Neural cell (in vitro differentiated cells): Measurements from ENCODE around the gene AFF3. TPM values are rescaled to one million over a fixed set of nuclear protein-coding genes. Genes with fewer than 3 reads are reported as not detected.

ENCODE experiments used
- H2AFZ ChIP-seq: fragments of 200-600, 300-800 bp; sonication (generic), shearing (Covaris generic); 2 replicates; pipeline ENCODE4 v1.6.0; 2014; ENCODE audit warnings: low read depth, mild to moderate bottlenecking, antibody characterized with exemption, low read length, moderate library complexity
- H3F3A ChIP-seq: fragments of 200-600 bp; shearing (Covaris generic); 2 replicates; pipeline ENCODE4 v1.6.1; 2016; ENCODE audit warnings: mild to moderate bottlenecking, moderate library complexity, mixed read lengths, antibody characterized with exemption, low read length; ENCODE audit not compliant: insufficient read depth, poor library complexity, severe bottlenecking
- H3K27ac ChIP-seq: fragments of 200-600, 300-800 bp; sonication (generic), shearing (Covaris generic); 2 replicates; pipeline ENCODE4 v1.5.1; 2014; ENCODE audit warnings: mild to moderate bottlenecking, low read length, moderate library complexity
- H3K27me3 ChIP-seq: fragments of 300-800, 200-600 bp; sonication (generic), shearing (Covaris generic); 2 replicates; pipeline ENCODE4 v1.6.0; 2014; ENCODE audit warnings: mild to moderate bottlenecking, low read depth, low read length, moderate library complexity; ENCODE audit not compliant: insufficient read depth
- H3K36me3 ChIP-seq: fragments of 300-800, 200-600 bp; sonication (generic), shearing (Covaris generic); 2 replicates; pipeline ENCODE4 v1.5.1; 2014; ENCODE audit warnings: mild to moderate bottlenecking, antibody characterized with exemption, low read length, moderate library complexity; ENCODE audit not compliant: insufficient read depth
- H3K4me2 ChIP-seq: fragments of 300-800, 200-600 bp; sonication (generic), shearing (Covaris generic); 2 replicates; pipeline ENCODE4 v1.6.0; 2014; ENCODE audit warnings: mild to moderate bottlenecking, low read length
- H3K4me3 ChIP-seq: fragments of 300-800, 200-600 bp; sonication (generic), shearing (Covaris generic); 2 replicates; pipeline ENCODE4 v1.5.1; 2014; ENCODE audit warnings: mild to moderate bottlenecking, low read length, moderate library complexity
- H3K79me2 ChIP-seq: fragments of 200-600 bp; shearing (Covaris generic); replicated peaks from 2 replicates; pipeline ENCODE4 v1.6.0; 2014; ENCODE audit warnings: mild to moderate bottlenecking, low read length, moderate library complexity; ENCODE audit not compliant: insufficient read depth
- H3K9ac ChIP-seq: fragments of 300-800, 200-600 bp; sonication (generic), shearing (Covaris generic); 2 replicates; pipeline ENCODE4 v1.6.1; 2016; ENCODE audit warnings: mild to moderate bottlenecking, low read length, mixed read lengths
- H3K9me2 ChIP-seq: fragments of 200-600 bp; shearing (Covaris generic); 2 replicates; pipeline ENCODE4 v1.6.1; 2016; ENCODE audit warnings: mild to moderate bottlenecking, low read length, mixed read lengths; ENCODE audit not compliant: insufficient read depth
- H3K9me3 ChIP-seq: fragments of 200-600, 300-800 bp; sonication (generic), shearing (Covaris generic); 2 replicates; pipeline ENCODE4 v1.6.1; 2016; ENCODE audit warnings: mild to moderate bottlenecking, mixed run types, low read length, moderate library complexity, mixed read lengths
- H4K20me1 ChIP-seq: fragments of 200-600 bp; shearing (Covaris generic); 2 replicates; pipeline ENCODE4 v1.6.1; 2016; ENCODE audit warnings: mild to moderate bottlenecking, mixed run types; ENCODE audit not compliant: insufficient read depth
- EP300 ChIP-seq: fragments of 450-650 bp; conservative IDR thresholded peaks from 2 replicates; pipeline ENCODE4 v1.6.1; 2014; ENCODE audit warnings: antibody characterized with exemption, mild to moderate bottlenecking, moderate library complexity; ENCODE audit not compliant: poor library complexity, severe bottlenecking
- EZH2 ChIP-seq: fragments of 200-600, 300-800 bp; shearing (Covaris generic), sonication (generic); IDR thresholded peaks from 2 replicates; pipeline ENCODE4 v1.6.1; 2014; ENCODE audit warnings: antibody characterized with exemption, low read length, borderline replicate concordance, mild to moderate bottlenecking; ENCODE audit not compliant: insufficient read depth, poor library complexity, severe bottlenecking
- MXI1 ChIP-seq: fragments of 450-650 bp; conservative IDR thresholded peaks from 2 replicates; pipeline ENCODE4 v1.6.1; 2014; ENCODE audit warnings: antibody characterized with exemption, mild to moderate bottlenecking; ENCODE audit not compliant: poor library complexity, severe bottlenecking
- POLR2AphosphoS5 ChIP-seq: IDR thresholded peaks from 2 replicates; pipeline ENCODE4 v1.6.1; 2012
- RAD21 ChIP-seq: fragments of 450-650 bp; conservative IDR thresholded peaks from 2 replicates; pipeline ENCODE4 v1.6.1; 2014; ENCODE audit warnings: antibody characterized with exemption, mild to moderate bottlenecking, moderate library complexity
- SMC3 ChIP-seq: fragments of 450-650 bp; conservative IDR thresholded peaks from 2 replicates; pipeline ENCODE4 v1.6.1; 2014; ENCODE audit warnings: antibody characterized with exemption, mild to moderate bottlenecking, moderate library complexity; ENCODE audit not compliant: poor library complexity
- TAF1 ChIP-seq: IDR thresholded peaks from 2 replicates; pipeline ENCODE4 v1.6.1; 2012; ENCODE audit warnings: low read depth
- polyA plus RNA-seq: library from polyadenylated mRNA; depleted of rRNA; stranded (reverse); fragments of >200 nt; gene quantifications from 2 replicates; pipeline ENCODE4 v1.2.3, GENCODE V29; 2014
- TF ChIP-seq, protein P1 (sequence below): IDR thresholded peaks from 2 replicates; pipeline ENCODE4 v1.6.1; 2012; ENCODE audit warnings: borderline replicate concordance
- TF ChIP-seq, protein P2 (sequence below): fragments of 450-650 bp; IDR thresholded peaks from 2 replicates; pipeline ENCODE4 v1.5.1; 2014; ENCODE audit warnings: antibody characterized with exemption, mild to moderate bottlenecking, moderate library complexity; ENCODE audit not compliant: poor library complexity, severe bottlenecking

AFF3 gene
- polyA plus RNA-seq, 1 donor from 2014 or later: 5.1 TPM

DNA sequence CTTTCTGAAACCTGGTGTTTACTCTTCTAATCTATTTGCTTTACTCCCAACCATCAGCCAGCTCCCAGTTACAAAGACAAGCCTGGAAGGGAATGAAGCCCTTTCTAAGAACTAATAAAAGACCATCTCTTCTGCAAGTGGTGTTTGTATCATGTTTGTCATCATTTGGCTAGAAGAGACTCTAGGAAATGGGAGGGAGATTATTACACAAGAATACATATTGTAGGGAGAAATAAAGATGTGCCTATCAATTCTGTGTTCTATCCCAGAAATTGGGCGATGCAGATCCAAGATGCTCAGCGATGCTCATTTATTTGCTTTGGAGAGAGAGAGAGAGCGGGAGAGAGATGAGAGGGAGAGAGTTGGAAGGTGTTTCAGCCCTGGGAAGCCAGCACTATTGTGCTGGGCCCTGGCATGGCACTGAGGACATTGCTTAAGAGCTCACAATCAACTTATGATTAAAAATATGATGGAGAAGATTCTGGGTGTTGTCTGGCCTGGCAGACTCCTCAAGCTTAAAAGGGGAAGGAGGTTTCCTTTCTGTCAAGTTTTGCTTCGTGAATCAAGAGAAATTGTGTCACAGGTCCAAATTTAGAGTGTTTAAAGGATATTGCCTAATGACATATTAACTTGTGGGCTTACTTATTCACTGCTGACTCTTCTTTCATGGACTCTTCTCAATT is 41.8 kb upstream of the AFF3 start:
- Histone ChIP-seq H3K36me3 (no peaks in the 10 kb centered on the region), H3K27me3 (no peaks in the 10 kb centered on the region)
- TF ChIP-seq EP300 (no peak), POLR2AphosphoS5 (no peak), EZH2 (no peak)

DNA sequence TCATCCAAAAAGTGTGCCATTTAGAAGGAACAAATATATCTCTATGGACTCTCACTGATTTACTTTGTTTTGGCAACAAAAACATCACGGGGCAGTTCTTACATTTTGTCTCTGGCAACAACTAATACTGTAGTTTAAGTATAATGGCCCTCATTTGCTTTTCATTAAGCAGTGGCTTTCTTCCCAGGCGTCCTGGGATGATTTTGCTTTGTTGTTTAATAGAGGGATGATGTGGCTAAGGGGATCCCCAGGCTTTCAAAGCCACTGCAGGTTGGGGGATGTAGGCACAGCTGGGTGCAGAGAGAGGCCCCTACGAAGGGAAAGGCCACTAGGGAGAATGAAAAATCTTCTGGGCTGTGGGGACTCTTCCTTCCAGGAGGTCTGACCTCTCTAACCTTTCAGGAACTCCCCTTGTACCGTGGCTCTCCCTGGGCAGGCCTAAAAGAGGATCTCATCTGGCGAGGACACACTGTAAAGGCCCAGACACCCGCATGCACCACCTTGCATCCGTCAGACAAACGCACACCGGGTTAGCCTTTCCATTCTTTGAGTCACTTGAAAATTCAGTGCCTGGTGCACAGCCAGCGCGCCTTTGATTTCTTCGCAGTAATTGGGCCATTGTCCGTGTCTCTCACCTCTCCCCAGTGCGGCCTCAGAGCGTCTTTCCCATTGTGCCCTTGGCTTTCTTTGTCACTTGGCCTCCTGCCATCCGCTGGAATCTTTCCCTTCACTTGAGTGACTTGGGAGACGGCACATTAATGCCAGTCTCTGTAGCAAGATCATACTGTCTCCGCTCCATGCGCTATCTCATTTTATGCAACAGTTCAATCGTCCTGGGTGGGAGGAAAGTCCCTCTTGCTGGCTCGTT is 40.3 kb upstream of the AFF3 start:
- Histone ChIP-seq H3K36me3 (no peaks in the 10 kb centered on the region), H3K27me3 (no peaks in the 10 kb centered on the region), H3K9me2 (no peaks in the 10 kb centered on the region), H3K9ac (no peak overlapping the region), H4K20me1 (no peaks in the 10 kb centered on the region), H3K27ac (no peak overlapping the region), H2AFZ (no peak overlapping the region), H3K9me3 (no peaks in the 10 kb centered on the region), H3F3A (no peaks in the 10 kb centered on the region), H3K4me2 (no peak overlapping the region), H3K79me2 (no peaks in the 10 kb centered on the region), H3K4me3 (peak overlapping the region; percentile 10)
- TF ChIP-seq POLR2AphosphoS5: peak; percentile 14
- TF ChIP-seq EZH2: no peak

More for the DNA sequence above, 41.8 kb upstream of the AFF3 start:
- Histone ChIP-seq H3K9ac (no peak overlapping the region), H3F3A (no peaks in the 10 kb centered on the region), H3K9me3 (no peaks in the 10 kb centered on the region), H3K9me2 (no peaks in the 10 kb centered on the region), H3K79me2 (no peaks in the 10 kb centered on the region), H3K4me3 (no peak overlapping the region), H3K4me2 (no peak overlapping the region), H3K27ac (no peak overlapping the region), H4K20me1 (no peaks in the 10 kb centered on the region), H2AFZ (no peak overlapping the region)

DNA sequence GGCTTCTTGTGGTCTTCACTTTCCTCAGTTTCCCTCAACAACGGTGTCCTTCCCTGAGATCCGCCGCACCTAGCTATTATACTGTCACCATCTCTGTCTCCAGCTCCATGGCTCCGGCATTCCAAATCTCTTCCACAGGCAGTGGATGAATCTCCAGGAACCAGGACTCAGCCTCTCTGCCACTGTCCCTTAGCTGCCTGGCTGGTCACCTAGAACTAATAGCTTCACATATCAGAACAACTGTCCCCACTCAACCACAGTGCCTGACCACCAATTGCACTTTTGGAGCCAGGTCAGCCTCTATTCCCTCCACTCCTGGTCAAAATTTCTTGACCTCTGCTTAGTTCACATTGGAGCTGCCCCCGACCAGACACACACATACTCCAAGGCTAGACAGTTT is 38.1 kb upstream of the AFF3 start:
- Histone ChIP-seq H3K4me2 (no peak overlapping the region), H3K9me2 (no peaks in the 10 kb centered on the region), H3F3A (no peaks in the 10 kb centered on the region), H3K27ac (no peak overlapping the region), H2AFZ (no peak overlapping the region), H3K79me2 (no peaks in the 10 kb centered on the region), H4K20me1 (no peaks in the 10 kb centered on the region), H3K9ac (no peak overlapping the region), H3K27me3 (no peaks in the 10 kb centered on the region), H3K4me3 (no peak overlapping the region), H3K9me3 (no peaks in the 10 kb centered on the region), H3K36me3 (no peaks in the 10 kb centered on the region)
- TF ChIP-seq MXI1 (no peak), SMC3 (no peak), TAF1 (no peak), POLR2AphosphoS5 (no peak), EZH2 (no peak), EP300 (no peak), RAD21 (no peak)
- TF ChIP-seq, protein P1, sequence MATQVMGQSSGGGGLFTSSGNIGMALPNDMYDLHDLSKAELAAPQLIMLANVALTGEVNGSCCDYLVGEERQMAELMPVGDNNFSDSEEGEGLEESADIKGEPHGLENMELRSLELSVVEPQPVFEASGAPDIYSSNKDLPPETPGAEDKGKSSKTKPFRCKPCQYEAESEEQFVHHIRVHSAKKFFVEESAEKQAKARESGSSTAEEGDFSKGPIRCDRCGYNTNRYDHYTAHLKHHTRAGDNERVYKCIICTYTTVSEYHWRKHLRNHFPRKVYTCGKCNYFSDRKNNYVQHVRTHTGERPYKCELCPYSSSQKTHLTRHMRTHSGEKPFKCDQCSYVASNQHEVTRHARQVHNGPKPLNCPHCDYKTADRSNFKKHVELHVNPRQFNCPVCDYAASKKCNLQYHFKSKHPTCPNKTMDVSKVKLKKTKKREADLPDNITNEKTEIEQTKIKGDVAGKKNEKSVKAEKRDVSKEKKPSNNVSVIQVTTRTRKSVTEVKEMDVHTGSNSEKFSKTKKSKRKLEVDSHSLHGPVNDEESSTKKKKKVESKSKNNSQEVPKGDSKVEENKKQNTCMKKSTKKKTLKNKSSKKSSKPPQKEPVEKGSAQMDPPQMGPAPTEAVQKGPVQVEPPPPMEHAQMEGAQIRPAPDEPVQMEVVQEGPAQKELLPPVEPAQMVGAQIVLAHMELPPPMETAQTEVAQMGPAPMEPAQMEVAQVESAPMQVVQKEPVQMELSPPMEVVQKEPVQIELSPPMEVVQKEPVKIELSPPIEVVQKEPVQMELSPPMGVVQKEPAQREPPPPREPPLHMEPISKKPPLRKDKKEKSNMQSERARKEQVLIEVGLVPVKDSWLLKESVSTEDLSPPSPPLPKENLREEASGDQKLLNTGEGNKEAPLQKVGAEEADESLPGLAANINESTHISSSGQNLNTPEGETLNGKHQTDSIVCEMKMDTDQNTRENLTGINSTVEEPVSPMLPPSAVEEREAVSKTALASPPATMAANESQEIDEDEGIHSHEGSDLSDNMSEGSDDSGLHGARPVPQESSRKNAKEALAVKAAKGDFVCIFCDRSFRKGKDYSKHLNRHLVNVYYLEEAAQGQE: no peak
- TF ChIP-seq, protein P2, sequence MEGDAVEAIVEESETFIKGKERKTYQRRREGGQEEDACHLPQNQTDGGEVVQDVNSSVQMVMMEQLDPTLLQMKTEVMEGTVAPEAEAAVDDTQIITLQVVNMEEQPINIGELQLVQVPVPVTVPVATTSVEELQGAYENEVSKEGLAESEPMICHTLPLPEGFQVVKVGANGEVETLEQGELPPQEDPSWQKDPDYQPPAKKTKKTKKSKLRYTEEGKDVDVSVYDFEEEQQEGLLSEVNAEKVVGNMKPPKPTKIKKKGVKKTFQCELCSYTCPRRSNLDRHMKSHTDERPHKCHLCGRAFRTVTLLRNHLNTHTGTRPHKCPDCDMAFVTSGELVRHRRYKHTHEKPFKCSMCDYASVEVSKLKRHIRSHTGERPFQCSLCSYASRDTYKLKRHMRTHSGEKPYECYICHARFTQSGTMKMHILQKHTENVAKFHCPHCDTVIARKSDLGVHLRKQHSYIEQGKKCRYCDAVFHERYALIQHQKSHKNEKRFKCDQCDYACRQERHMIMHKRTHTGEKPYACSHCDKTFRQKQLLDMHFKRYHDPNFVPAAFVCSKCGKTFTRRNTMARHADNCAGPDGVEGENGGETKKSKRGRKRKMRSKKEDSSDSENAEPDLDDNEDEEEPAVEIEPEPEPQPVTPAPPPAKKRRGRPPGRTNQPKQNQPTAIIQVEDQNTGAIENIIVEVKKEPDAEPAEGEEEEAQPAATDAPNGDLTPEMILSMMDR: no peak
